ENCODE measurements around the gene TMEM245.
"Not testable (repeated sequence)": the region's sequence is repeated elsewhere in the genome, so short reads cannot be mapped to it uniquely, and the experiment has no call there.

The TMEM245 gene

DNA sequence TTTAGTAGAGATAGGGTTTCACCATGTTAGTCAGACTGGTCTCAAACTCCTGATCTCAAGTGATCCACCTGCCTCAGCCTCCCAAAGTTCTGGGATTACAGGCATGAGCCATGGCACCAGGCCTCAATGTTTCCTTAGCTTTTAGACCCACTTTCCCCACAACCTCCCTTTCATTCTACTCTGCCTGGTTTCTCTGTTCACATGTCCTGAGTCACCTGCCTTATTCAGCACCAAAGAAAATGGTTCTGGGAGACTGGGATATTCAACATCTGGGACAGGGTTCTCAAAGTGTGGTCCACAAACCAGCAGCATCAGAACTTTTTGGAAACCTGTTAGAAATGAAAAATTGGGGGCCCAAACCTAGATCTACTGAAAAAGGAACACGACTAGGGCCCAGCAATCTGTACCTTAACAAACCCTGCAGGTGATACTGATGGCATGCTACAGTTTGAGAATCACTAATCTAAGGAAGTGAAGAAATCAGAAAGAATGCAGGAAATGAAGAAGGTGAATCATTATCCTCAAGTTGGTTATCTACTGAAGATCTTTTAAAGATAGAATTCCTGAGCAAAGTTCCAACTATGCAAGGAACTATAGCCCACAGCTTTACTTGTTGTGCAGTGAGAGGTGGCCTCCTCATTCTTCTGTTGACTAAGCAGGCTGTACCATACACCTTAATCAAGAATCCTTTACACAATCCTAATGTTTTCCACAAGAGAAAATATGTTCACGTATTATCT lies 54.6 kb downstream of the TMEM245 start:
- no peak for DNase-seq (ENCODE audit: low read depth in 3 of 3)

- DNase-seq (ENCODE audit: low read depth in 3 of 3) = no peak
Observed at GRCh38 chr9:109063760-109064159, 56.0 kb downstream of the TMEM245 start.

DNA sequence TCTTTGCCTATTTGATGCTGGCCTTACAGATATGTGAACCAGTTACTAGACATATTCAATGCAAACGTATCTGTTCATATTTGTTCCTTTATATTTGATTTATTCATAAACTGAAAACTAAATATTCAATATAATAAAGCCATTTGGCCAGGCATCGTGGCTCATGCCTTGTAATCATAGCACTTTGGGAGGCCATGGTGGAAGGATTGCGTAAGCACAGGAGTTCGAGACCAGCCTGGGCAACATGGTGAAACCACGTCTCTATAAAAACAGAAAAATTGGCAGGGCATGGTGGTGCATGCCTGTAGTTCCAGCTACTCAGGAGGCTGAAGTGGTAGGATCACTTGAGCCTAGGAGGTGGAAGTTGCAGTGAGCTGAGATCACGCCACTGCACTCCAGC lies 57.2 kb downstream of the TMEM245 start:
- no peak for DNase-seq (ENCODE audit: low read depth in 3 of 3)

- DNase-seq (ENCODE audit: low read depth in 3 of 3) = no peak
Observed at GRCh38 chr9:109060191-109060590, 59.6 kb downstream of the TMEM245 start.

DNA sequence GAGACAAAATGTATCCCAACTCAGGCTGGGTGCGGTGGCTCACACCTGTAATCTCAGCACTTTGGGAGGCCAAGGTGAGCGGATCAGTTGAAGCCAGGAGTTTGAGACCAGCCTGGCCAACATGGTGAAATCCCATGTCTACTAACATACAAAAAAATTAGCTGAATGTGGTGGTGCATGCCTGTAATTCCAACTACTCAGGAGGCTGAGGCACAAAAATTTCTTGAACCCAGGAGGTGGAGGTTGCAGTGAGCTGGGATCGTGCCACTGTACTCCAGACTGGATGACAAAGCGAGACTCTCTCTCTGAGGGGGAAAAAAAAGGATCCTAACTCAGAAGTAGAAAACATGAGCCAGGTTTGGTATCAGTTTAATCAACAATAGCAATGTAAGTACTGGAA lies 66.6 kb downstream of the TMEM245 start:
- DNase-seq (ENCODE audit: low read depth in 3 of 3) = not testable (repeated sequence)

GRCh38 chr9:109052416-109052815 lies 67.3 kb downstream of the TMEM245 start:
- no peak for DNase-seq (ENCODE audit: low read depth in 3 of 3)

DNA sequence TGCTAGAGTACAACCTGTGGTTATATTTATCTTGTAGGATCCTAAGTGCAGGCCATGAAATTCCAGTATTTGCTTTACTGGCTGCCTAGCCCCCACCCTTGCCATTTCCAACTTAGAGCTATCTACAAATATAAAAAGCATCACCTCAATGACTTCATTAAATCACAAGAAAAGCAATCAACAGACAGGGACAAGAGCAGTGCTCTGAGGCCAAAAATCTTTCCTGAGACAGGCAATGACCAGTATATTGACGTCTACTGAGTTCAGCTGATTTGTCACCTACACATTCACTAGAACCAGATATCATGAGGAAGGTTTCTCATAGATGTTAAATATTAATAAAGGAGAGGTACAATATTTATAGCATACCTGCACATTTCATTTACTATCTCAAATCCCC lies 68.0 kb downstream of the TMEM245 start:
- DNase-seq (ENCODE audit: low read depth in 3 of 3) = no peak

DNA sequence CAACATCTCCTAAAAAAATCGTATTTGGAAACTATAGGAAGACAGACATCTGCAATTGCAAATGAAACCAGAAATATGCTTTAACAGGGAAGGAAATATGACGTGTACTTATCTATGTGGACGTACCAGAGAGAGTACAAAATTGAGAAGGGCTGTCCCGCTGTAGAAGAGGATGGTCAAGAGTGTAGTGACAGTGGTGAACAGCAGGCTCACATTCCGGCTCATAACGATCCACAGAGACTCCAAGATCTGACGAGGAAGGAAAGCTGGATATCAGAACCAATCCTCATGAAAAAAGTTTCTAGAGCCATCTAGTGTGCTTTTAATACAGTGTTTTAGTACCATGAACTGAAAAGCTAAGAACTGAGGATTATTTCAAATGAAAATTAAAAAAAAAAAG lies 69.3 kb downstream of the TMEM245 start:
- no peak for DNase-seq (ENCODE audit: low read depth in 3 of 3)

DNA sequence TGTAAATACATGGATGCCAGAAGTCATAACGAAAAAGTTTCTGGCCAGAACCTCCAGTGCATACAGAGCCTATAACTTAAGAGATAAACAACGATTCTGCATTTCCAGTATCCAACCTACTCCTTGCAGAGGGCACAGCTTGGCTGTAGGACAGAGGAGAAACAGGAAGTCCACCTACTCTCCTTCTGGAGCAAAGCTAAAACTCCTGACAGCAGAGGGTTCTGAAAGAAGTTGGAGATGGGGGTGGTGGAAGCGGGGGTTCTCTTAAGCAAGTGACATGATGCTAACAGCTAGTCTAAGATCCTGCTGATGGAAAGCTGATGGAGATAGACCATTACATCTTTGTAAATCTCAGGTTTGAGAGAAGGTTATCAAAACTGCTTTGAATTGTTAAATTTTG lies 70.9 kb downstream of the TMEM245 start:
- no peak for DNase-seq (ENCODE audit: low read depth in 3 of 3)

DNA sequence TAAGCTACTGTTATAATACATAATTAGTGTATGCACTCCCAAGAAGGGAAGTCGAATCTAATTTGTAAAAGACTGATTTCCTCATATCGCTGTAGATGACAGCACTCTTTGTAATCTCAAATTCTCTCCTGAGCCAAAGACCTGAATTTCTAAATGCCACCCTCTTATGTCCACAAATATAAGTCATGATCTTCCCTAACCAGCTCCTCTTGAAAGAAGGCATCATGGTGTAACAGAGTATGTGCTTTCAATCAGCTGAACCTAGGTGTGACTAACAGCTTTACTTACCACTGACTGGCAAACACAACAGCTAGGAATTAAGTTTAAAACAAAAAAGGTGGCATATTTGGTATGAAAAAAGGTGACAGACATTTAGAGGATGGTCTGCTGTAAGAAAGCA lies 72.5 kb downstream of the TMEM245 start:
- DNase-seq (ENCODE audit: low read depth in 3 of 3) = no peak

DNA sequence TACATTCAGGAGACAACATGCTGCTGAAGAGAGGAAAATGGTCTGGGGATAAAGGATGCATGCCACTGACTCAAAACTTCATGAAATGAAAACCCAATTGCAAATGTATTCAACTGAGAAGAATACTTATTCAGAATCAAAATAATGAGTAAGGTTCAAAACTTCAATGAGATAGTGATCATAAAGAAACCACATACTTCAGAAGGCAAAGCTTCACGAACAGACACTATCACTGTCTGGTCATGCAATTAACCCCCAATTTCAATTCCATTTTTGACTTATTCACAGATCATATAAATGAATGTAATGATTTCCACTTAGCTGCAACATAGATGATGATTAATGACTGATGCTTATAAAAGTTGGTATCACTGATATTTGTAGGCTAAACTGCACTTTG lies 73.4 kb downstream of the TMEM245 start:
- DNase-seq (ENCODE audit: low read depth in 3 of 3) = no peak

DNA sequence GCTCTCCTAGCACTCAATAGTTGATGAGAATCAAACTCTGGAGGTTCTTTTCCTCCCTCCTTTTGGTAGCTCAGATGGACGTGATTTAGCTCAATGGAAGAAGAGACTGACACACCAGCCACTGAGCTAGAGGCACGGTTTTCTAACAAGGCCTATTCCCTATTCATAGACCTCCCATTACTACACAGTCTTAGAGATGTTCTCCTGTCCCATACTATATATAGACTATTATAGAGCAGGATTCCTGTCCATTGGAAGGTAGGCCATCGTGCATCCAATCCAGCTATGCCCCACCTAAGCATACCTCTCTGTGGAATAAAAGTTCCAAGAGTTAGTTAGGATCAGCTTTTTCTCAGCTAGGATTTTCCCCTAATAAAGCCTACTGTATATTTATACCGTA lies 76.2 kb downstream of the TMEM245 start:
- DNase-seq (ENCODE audit: low read depth in 3 of 3) = no peak

DNA sequence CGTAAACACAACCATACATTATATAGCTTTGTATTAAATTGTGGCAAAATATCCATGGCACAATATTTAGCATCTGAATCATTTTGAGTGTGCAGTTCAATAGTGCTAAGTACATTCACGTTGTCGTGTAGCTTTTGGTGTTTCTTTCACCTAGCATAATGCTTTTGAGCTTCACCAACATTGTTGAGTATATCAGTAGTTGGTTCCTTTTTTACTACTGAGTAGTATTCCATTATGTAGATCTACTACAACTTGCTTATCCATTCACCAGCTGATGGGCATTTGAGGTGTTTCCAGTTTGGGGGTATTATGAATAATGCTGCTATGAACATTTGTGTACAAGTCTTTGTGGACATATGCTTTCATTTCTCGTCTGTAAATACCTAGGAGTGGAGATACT lies 79.2 kb downstream of the TMEM245 start:
- DNase-seq (ENCODE audit: low read depth in 3 of 3) = no peak

DNA sequence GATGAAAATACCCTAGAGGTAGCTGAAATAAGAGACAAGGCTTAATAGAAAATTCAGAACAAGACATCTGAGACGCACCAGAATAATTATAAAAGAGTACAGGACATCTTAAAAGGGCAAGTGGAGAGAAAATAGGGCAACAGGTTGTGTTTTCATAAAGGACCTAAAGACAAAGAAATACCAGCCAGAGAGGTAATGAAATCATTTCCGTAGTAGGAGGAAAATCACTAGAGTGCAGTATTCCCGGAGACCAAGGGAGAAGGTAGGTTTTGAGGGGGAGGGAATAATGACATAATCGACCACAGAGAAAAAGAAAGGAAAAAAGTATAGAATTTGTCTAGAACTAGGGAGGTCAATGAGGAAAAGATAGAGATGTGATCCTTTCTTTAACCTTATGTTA lies 80.2 kb downstream of the TMEM245 start:
- no peak for DNase-seq (ENCODE audit: low read depth in 3 of 3)

GRCh38 chr9:109037946-109038715 lies 81.6 kb downstream of the TMEM245 start:
- no peak for DNase-seq (ENCODE audit: low read depth in 3 of 3)

DNA sequence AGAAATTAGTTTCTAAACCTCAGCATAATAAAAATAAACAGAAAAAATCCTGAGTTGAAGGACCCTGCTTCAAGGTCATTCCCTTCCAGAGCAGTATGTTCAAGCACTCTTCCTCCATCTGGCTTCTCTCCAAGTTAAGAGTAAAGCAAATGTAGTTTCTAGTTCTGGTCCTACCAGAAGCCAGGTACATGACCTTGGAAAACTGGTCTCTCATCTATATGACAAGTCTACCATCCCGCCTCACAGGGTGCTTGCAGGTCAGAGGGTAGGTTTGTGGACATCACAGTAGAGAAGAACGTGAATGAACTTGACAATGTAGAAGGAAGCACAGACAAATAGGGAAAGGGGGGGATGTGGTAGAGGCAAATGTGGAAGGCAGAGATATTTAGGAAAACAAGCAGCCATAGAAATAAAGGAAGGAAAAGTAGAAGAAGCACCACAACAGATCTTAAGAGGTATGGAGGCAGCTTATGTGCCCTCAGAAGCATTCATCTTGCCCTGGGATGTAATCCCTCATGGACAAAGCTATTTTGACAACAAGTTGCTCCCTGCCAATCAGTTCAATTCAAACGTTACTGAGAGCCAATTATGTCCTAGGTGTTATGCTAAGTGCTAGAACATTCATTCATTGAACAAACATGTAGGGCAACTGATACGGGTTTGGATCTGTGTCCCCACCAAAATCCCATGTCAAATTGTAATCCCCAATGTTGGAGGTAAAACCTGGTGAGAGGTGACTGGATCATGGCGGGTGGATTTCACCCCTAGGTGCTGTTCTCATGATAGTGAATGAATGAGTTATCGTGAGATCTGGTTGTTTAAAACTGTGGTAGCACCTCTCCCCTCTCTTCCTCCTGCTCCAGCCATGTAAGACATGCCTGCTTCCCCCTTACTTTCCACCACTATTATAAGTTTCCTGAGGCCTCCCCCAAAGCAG lies 82.7 kb downstream of the TMEM245 start:
- DNase-seq (ENCODE audit: low read depth in 3 of 3) = no peak

- no peak for DNase-seq (ENCODE audit: low read depth in 3 of 3)
Observed at GRCh38 chr9:109035684-109036423, 83.9 kb downstream of the TMEM245 start.

DNA sequence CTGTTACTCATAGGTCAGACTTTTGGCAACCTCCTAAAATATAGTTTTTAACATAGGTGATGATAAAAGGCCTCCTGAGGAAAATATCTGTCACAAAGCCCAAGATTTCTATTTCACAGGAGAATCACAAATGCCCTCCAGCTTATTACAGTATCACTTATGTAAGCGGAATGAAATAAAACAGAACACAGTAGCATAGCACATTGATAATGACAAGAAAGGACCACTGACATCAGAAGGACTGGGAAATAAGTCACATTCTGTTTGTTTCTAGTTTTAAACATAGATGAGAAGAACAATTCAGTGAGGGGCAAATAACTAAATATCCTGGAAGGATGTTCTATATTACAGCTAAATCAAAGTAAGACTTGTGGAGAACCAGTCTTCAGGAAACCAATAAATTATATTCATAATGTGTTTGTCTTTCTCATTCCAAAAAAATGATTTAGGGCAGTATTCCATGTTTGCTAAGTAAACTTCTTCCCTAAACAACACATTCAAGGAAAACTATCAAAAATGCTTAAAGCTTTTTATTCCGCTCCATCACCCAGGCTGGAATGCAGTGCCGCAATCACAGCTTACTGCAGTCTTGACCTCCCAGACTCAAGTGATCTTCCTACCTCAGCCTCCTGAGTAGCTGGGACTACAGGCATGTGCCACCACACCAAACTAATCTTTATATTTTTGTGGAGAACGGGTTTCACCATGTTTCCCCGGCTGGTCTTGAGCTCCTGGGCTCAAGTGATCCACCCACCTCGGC lies 85.6 kb downstream of the TMEM245 start:
- DNase-seq (ENCODE audit: low read depth in 3 of 3) = no peak

DNA sequence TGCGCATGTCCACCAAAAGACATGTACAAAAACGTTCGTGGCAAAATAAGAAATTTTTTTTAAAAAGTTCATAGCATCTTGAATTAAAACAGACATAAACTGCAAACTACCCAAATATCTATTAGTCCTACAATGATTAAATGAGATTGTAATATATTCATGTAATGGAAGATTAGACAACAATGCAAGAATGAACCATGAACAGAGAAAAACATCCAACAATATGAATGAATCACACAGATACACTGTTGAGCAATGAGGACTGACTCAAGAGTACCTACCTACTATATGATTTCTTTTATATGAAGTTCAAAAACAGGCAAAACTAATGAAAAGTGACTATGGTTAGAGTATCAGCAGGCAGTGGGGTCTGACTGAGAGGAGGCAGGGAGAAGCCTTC lies 88.5 kb downstream of the TMEM245 start:
- DNase-seq (ENCODE audit: low read depth in 3 of 3) = no peak

GRCh38 chr9:109030426-109030825 lies 89.3 kb downstream of the TMEM245 start:
- DNase-seq (ENCODE audit: low read depth in 3 of 3) = no peak

DNA sequence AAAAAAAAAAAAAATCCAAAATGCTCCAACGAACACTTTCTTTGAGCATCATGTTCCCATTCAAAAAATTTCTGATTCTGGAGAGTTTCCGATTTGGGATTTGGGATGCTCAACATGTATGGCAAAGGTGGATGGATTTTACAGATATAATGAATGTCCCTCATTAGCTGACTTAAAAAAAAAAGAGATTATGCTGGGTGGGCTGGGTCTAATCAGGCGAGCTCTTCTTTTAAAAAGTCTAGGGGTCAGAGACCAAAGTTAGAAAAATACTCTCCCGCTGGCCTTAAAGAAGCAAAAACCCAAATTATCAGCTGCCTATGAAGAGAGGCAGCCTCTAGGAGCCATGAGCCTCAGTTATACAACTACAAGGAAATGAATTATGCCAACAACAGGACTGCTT lies 91.3 kb downstream of the TMEM245 start:
- DNase-seq (ENCODE audit: low read depth in 3 of 3) = no peak

All from stimulated activated CD4-positive, alpha-beta T cell treated with anti-CD3 and anti-CD28 coated beads, TNF-alpha, amount 100 ng/mL, for 4 hours (primary cell).